ENCODE data around the gene ITPR1.

DNA sequence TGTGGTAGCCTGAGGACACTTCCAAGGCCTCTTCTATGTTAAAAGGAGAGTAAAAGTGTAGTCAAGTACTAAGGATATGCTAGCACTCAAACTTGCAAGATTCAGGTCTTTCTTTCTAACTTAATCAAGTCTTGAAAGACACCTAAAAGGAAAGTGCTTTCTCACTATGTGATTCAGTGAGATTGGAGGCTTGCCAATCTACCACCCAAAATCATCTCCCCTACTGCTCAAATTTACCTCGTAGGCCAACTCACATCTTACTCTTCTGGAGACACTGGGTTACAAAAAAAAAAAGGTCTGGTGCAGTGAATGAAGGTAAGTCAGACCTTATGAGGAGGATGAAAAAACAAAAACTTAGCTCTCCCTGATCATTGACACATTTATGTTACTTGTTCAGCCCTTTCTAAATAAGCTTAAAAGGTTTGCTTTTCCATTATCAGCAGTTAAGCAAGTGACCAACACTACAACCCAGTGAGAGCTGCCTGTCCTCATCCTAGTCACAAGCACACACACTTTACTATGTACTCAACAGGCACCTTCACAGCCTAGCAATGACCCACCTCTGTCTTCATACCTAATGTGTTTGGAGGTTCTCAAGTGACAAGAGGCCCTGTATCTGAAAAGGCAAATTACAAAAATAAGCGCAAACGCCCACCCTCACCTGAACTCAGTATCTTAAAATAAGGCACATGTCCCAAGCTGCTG lies 45.7 kb upstream of the ITPR1 start:
- TF ChIP-seq, protein P1, sequence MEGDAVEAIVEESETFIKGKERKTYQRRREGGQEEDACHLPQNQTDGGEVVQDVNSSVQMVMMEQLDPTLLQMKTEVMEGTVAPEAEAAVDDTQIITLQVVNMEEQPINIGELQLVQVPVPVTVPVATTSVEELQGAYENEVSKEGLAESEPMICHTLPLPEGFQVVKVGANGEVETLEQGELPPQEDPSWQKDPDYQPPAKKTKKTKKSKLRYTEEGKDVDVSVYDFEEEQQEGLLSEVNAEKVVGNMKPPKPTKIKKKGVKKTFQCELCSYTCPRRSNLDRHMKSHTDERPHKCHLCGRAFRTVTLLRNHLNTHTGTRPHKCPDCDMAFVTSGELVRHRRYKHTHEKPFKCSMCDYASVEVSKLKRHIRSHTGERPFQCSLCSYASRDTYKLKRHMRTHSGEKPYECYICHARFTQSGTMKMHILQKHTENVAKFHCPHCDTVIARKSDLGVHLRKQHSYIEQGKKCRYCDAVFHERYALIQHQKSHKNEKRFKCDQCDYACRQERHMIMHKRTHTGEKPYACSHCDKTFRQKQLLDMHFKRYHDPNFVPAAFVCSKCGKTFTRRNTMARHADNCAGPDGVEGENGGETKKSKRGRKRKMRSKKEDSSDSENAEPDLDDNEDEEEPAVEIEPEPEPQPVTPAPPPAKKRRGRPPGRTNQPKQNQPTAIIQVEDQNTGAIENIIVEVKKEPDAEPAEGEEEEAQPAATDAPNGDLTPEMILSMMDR (IDR thresholded peaks at IDR 0.05 in 2 of 3, conservative IDR thresholded peaks at IDR 0.05 in 1 of 3; ENCODE audit: control insufficient read depth in 2 of 3, extremely low read depth in 1 of 3, insufficient read depth in 1 of 3, low read depth in 3 of 3, low read length in 3 of 3) = no peak
- no peak for TF ChIP-seq EP300 (IDR thresholded peaks at IDR 0.05; ENCODE audit: borderline replicate concordance in 1 of 2, control insufficient read depth in 1 of 2, low read depth in 2 of 2, low read length in 2 of 2)
- TF ChIP-seq POLR2AphosphoS5 (IDR thresholded peaks at IDR 0.05; ENCODE audit: low read length) = no peak
- TF ChIP-seq TCF12 (IDR thresholded peaks at IDR 0.05; ENCODE audit: low read depth, low read length) = no peak
- no peak for TF ChIP-seq CEBPB (IDR thresholded peaks at IDR 0.05; ENCODE audit: borderline replicate concordance in 1 of 2, low read depth in 2 of 2, low read length in 2 of 2)
- TF ChIP-seq ZNF274 (IDR thresholded peaks at IDR 0.05; ENCODE audit: insufficient read depth, insufficient read length) = no peak
- no peak for TF ChIP-seq ZZZ3 (IDR thresholded peaks at IDR 0.05; ENCODE audit: control insufficient read depth, insufficient read length, low read depth)
- no peak for TF ChIP-seq TARDBP (IDR thresholded peaks at IDR 0.05; ENCODE audit: borderline replicate concordance)
- TF ChIP-seq SIN3A (IDR thresholded peaks at IDR 0.05; ENCODE audit: low read depth, low read length) = no peak
- no peak for TF ChIP-seq POLR2A (IDR thresholded peaks at IDR 0.05; ENCODE audit: low read depth, low read length)
- TF ChIP-seq CHD4 (IDR thresholded peaks at IDR 0.05) = no peak
- TF ChIP-seq STAT3 (IDR thresholded peaks at IDR 0.05; ENCODE audit: low read depth, low read length) = no peak
- TF ChIP-seq, protein P2, sequence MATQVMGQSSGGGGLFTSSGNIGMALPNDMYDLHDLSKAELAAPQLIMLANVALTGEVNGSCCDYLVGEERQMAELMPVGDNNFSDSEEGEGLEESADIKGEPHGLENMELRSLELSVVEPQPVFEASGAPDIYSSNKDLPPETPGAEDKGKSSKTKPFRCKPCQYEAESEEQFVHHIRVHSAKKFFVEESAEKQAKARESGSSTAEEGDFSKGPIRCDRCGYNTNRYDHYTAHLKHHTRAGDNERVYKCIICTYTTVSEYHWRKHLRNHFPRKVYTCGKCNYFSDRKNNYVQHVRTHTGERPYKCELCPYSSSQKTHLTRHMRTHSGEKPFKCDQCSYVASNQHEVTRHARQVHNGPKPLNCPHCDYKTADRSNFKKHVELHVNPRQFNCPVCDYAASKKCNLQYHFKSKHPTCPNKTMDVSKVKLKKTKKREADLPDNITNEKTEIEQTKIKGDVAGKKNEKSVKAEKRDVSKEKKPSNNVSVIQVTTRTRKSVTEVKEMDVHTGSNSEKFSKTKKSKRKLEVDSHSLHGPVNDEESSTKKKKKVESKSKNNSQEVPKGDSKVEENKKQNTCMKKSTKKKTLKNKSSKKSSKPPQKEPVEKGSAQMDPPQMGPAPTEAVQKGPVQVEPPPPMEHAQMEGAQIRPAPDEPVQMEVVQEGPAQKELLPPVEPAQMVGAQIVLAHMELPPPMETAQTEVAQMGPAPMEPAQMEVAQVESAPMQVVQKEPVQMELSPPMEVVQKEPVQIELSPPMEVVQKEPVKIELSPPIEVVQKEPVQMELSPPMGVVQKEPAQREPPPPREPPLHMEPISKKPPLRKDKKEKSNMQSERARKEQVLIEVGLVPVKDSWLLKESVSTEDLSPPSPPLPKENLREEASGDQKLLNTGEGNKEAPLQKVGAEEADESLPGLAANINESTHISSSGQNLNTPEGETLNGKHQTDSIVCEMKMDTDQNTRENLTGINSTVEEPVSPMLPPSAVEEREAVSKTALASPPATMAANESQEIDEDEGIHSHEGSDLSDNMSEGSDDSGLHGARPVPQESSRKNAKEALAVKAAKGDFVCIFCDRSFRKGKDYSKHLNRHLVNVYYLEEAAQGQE (IDR thresholded peaks at IDR 0.05; ENCODE audit: low read depth, low read length) = no peak

All from GM12878 (cell line).